IPS-15b (cell line): ENCODE data around the gene ELP4.
"Not testable (repeated sequence)": the region's sequence is repeated elsewhere in the genome, so short reads cannot be mapped to it uniquely, and the experiment has no call there.

Source experiments
- H3K27me3 ChIP-seq: one replicate; pipeline ENCODE4 v1.6.1; 2013; ENCODE audit warnings: low read length; ENCODE audit not compliant: control insufficient read depth, insufficient read depth
- H3K36me3 ChIP-seq: one replicate; pipeline ENCODE4 v1.6.1; 2013; ENCODE audit warnings: low read length; ENCODE audit not compliant: control insufficient read depth, insufficient read depth
- H3K4me1 ChIP-seq: one replicate; pipeline ENCODE4 v1.6.1; 2013; ENCODE audit warnings: mild to moderate bottlenecking, low read length; ENCODE audit not compliant: control insufficient read depth, insufficient read depth
- H3K4me3 ChIP-seq: one replicate; pipeline ENCODE4 v1.5.1; 2013; ENCODE audit warnings: low read depth, low read length
- H3K9ac ChIP-seq: one replicate; pipeline ENCODE4 v1.6.1; 2013; ENCODE audit warnings: low read depth, mild to moderate bottlenecking, low read length
- H3K9me3 ChIP-seq: one replicate; pipeline ENCODE4 v1.6.1; 2013; ENCODE audit warnings: mild to moderate bottlenecking, low read length; ENCODE audit not compliant: control insufficient read depth, insufficient read depth

The ELP4 gene

GRCh38 chr11:31649129-31649966 is 139.8 kb downstream of the ELP4 start:
- Histone ChIP-seq H3K36me3 (no peaks in the 10 kb centered on the region), H3K9ac (no peak overlapping the region), H3K9me3 (no peaks in the 10 kb centered on the region), H3K27me3 (no peaks in the 10 kb centered on the region), H3K4me3 (no peak overlapping the region), H3K4me1 (peaks cover 7% of the 10 kb centered on the region)

GRCh38 chr11:31651208-31651607 is 141.6 kb downstream of the ELP4 start:
- no peak overlapping the region for H3K9ac ChIP-seq
- H3K9me3 ChIP-seq: no peaks in the 10 kb centered on the region
- H3K4me3 ChIP-seq: no peak overlapping the region
- H3K36me3 ChIP-seq: no peaks in the 10 kb centered on the region
- no peaks in the 10 kb centered on the region for H3K27me3 ChIP-seq
- peaks cover 7% of the 10 kb centered on the region for H3K4me1 ChIP-seq

GRCh38 chr11:31651822-31652221 is 142.3 kb downstream of the ELP4 start:
- H3K4me1 ChIP-seq: peaks cover 7% of the 10 kb centered on the region
- no peak overlapping the region for H3K4me3 ChIP-seq
- H3K9me3 ChIP-seq: no peaks in the 10 kb centered on the region

GRCh38 chr11:31652528-31652927 is 143.0 kb downstream of the ELP4 start:
- Histone ChIP-seq H3K9me3 (no peaks in the 10 kb centered on the region), H3K4me3 (no peak overlapping the region), H3K27me3 (no peaks in the 10 kb centered on the region), H3K36me3 (no peaks in the 10 kb centered on the region), H3K4me1 (peaks cover 7% of the 10 kb centered on the region), H3K9ac (no peak overlapping the region)

More at GRCh38 chr11:31651822-31652221, 142.3 kb downstream of the ELP4 start:
- Histone ChIP-seq H3K36me3 (no peaks in the 10 kb centered on the region), H3K27me3 (no peaks in the 10 kb centered on the region), H3K9ac (no peak overlapping the region)

GRCh38 chr11:31655483-31655882 is 145.9 kb downstream of the ELP4 start:
- Histone ChIP-seq H3K9me3 (no peaks in the 10 kb centered on the region), H3K27me3 (no peaks in the 10 kb centered on the region), H3K9ac (no peak overlapping the region), H3K4me1 (peaks cover 5% of the 10 kb centered on the region), H3K4me3 (no peak overlapping the region), H3K36me3 (no peaks in the 10 kb centered on the region)

GRCh38 chr11:31656051-31656450 is 146.5 kb downstream of the ELP4 start:
- Histone ChIP-seq H3K9me3 (no peaks in the 10 kb centered on the region), H3K4me3 (no peak overlapping the region), H3K36me3 (no peaks in the 10 kb centered on the region), H3K4me1 (no peaks in the 10 kb centered on the region), H3K27me3 (no peaks in the 10 kb centered on the region), H3K9ac (no peak overlapping the region)

- Histone ChIP-seq H3K27me3 (no peaks in the 10 kb centered on the region), H3K9ac (no peak overlapping the region), H3K36me3 (no peaks in the 10 kb centered on the region), H3K9me3 (no peaks in the 10 kb centered on the region), H3K4me3 (no peak overlapping the region), H3K4me1 (no peaks in the 10 kb centered on the region)
Measured at GRCh38 chr11:31657091-31657490, 147.5 kb downstream of the ELP4 start.

- Histone ChIP-seq H3K27me3 (no peaks in the 10 kb centered on the region), H3K36me3 (no peaks in the 10 kb centered on the region), H3K9ac (no peak overlapping the region), H3K4me1 (peaks cover 5% of the 10 kb centered on the region), H3K4me3 (no peak overlapping the region), H3K9me3 (no peaks in the 10 kb centered on the region)
Measured at GRCh38 chr11:31664129-31664528, 154.6 kb downstream of the ELP4 start.

- Histone ChIP-seq H3K36me3 (no peaks in the 10 kb centered on the region), H3K27me3 (no peaks in the 10 kb centered on the region), H3K4me3 (no peak overlapping the region), H3K4me1 (peaks cover 5% of the 10 kb centered on the region), H3K9me3 (no peaks in the 10 kb centered on the region), H3K9ac (no peak overlapping the region)
Measured at GRCh38 chr11:31664954-31665353, 155.4 kb downstream of the ELP4 start.

- no peak overlapping the region for H3K4me3 ChIP-seq
- no peaks in the 10 kb centered on the region for H3K27me3 ChIP-seq
- H3K36me3 ChIP-seq: no peaks in the 10 kb centered on the region
- no peaks in the 10 kb centered on the region for H3K4me1 ChIP-seq
- H3K9me3 ChIP-seq: no peaks in the 10 kb centered on the region
- H3K9ac ChIP-seq: no peak overlapping the region
Measured at GRCh38 chr11:31671681-31672080, 162.1 kb downstream of the ELP4 start.

GRCh38 chr11:31673108-31673507 is 163.5 kb downstream of the ELP4 start:
- H3K36me3 ChIP-seq, H3K9ac ChIP-seq, H3K4me1 ChIP-seq, H3K9me3 ChIP-seq, H3K4me3 ChIP-seq, H3K27me3 ChIP-seq: not testable (repeated sequence)

- H3K4me1 ChIP-seq: no peaks in the 10 kb centered on the region
- H3K9ac ChIP-seq: no peak overlapping the region
Measured at GRCh38 chr11:31676280-31676982, 166.9 kb downstream of the ELP4 start.

More at GRCh38 chr11:31676280-31676982, 166.9 kb downstream of the ELP4 start:
- H3K27me3 ChIP-seq: no peaks in the 10 kb centered on the region
- no peak overlapping the region for H3K4me3 ChIP-seq
- no peaks in the 10 kb centered on the region for H3K9me3 ChIP-seq
- no peaks in the 10 kb centered on the region for H3K36me3 ChIP-seq
